ENCODE measurements around the gene SRR.
"Not testable (repeated sequence)": the region's sequence is repeated elsewhere in the genome, so short reads cannot be mapped to it uniquely, and the experiment has no call there.

Gene SRR

GRCh38 chr17:2295575-2295974, 8.2 kb upstream of the SRR start:
- DNase-seq: no peak

- DNase-seq: no peak
Measured at GRCh38 chr17:2297023-2297422, 6.7 kb upstream of the SRR start.

- DNase-seq: no peak
Measured at GRCh38 chr17:2299136-2299535, 4.6 kb upstream of the SRR start.

- DNase-seq: no peak
Measured at GRCh38 chr17:2299756-2300155, 4.0 kb upstream of the SRR start.

- no peak for DNase-seq
Measured at GRCh38 chr17:2302778-2303203, 959 bp upstream of the SRR start.

- DNase-seq: no peak
Measured at GRCh38 chr17:2304931-2305330, 1.2 kb downstream of the SRR start.

GRCh38 chr17:2309338-2310154, 5.8 kb downstream of the SRR start:
- DNase-seq: no peak

GRCh38 chr17:2312736-2313135, 9.0 kb downstream of the SRR start:
- DNase-seq: no peak

- DNase-seq: not testable (repeated sequence)
Measured at GRCh38 chr17:2316916-2317205, 13.1 kb downstream of the SRR start.

GRCh38 chr17:2317796-2318195, 14.0 kb downstream of the SRR start:
- no peak for DNase-seq

GRCh38 chr17:2319051-2319450, 15.3 kb downstream of the SRR start:
- DNase-seq: no peak

- no peak for DNase-seq
Measured at GRCh38 chr17:2321399-2321798, 17.6 kb downstream of the SRR start.

- no peak for DNase-seq
Measured at GRCh38 chr17:2323629-2324314, 20.0 kb downstream of the SRR start.

- no peak for DNase-seq
Measured at GRCh38 chr17:2331303-2331702, 27.6 kb downstream of the SRR start.

GRCh38 chr17:2335726-2336214, 32.0 kb downstream of the SRR start:
- peak; percentile 21 for DNase-seq

GRCh38 chr17:2336215-2336851, 32.6 kb downstream of the SRR start, which contains the start of gene TSR1:
TSR1 (minus strand) TSS chr17:2336457; CDS start chr17:2336427, 30 bp downstream.
- peak; percentile 86 for DNase-seq

- peak; percentile 67 for DNase-seq
Measured at GRCh38 chr17:2336852-2337543, 33.2 kb downstream of the SRR start, which contains the start of gene SGSM2. SGSM2 (plus strand) TSS chr17:2337501; CDS start chr17:2337689, 188 bp downstream.

- peak; percentile 39 for DNase-seq
Measured at GRCh38 chr17:2337544-2338314, 34.0 kb downstream of the SRR start.

- no peak for DNase-seq
Measured at GRCh38 chr17:2338315-2338657, 34.5 kb downstream of the SRR start.

GRCh38 chr17:2343421-2343820, 39.7 kb downstream of the SRR start:
- peak; percentile 20 for DNase-seq

GRCh38 chr17:2344528-2344927, 40.8 kb downstream of the SRR start:
- no peak for DNase-seq

- DNase-seq: no peak
Measured at GRCh38 chr17:2346475-2346874, 42.7 kb downstream of the SRR start.
